ENCODE measurements around the gene ADRM1.

Gene ADRM1

GRCh38 chr20:62356589-62357186, 53.9 kb downstream of the ADRM1 start (continued):
- no peak for TF ChIP-seq PATZ1 (CRISPR knock-in tag; IDR thresholded peaks at IDR 0.05; ENCODE audit: borderline replicate concordance)
- TF ChIP-seq ZNF565 (CRISPR knock-in tag; conservative IDR thresholded peaks at IDR 0.05; ENCODE audit: low read depth), result no peak
- no peak for TF ChIP-seq ARNTL (CRISPR knock-in tag; IDR thresholded peaks at IDR 0.05; ENCODE audit: borderline replicate concordance, low read depth)
- TF ChIP-seq TCF4 (CRISPR knock-in tag; IDR thresholded peaks at IDR 0.05; ENCODE audit: borderline replicate concordance), result no peak
- TF ChIP-seq ZFP30 (CRISPR knock-in tag; IDR thresholded peaks at IDR 0.05), result no peak
- no peak for TF ChIP-seq ESRRG (CRISPR knock-in tag; IDR thresholded peaks at IDR 0.05)
- no peak for TF ChIP-seq RARB (CRISPR knock-in tag; IDR thresholded peaks at IDR 0.05)
- no peak for TF ChIP-seq CSDC2 (CRISPR knock-in tag; IDR thresholded peaks at IDR 0.05)
- TF ChIP-seq OSR1 (CRISPR knock-in tag; IDR thresholded peaks at IDR 0.05), result no peak
- TF ChIP-seq GLIS3 (CRISPR knock-in tag; IDR thresholded peaks at IDR 0.05), result no peak

- no peak for TF ChIP-seq TCF4 (CRISPR knock-in tag; IDR thresholded peaks at IDR 0.05; ENCODE audit: borderline replicate concordance)
- no peak for TF ChIP-seq ESRRG (CRISPR knock-in tag; IDR thresholded peaks at IDR 0.05)
- TF ChIP-seq ZNF8 (CRISPR knock-in tag; IDR thresholded peaks at IDR 0.05), result no peak
- no peak for TF ChIP-seq SNAI2 (CRISPR knock-in tag; IDR thresholded peaks at IDR 0.05)
- TF ChIP-seq TSHZ2 (CRISPR knock-in tag; IDR thresholded peaks at IDR 0.05), result no peak
- no peak for TF ChIP-seq CSRNP3 (CRISPR knock-in tag; IDR thresholded peaks at IDR 0.05)
- TF ChIP-seq OSR1 (CRISPR knock-in tag; IDR thresholded peaks at IDR 0.05), result no peak
- peak; percentile 68 for ATAC-seq
Observed at GRCh38 chr20:62357187-62357667, 54.4 kb downstream of the ADRM1 start.

- ATAC-seq, result no peak
- TF ChIP-seq PATZ1 (CRISPR knock-in tag; IDR thresholded peaks at IDR 0.05; ENCODE audit: borderline replicate concordance) (no peak), ZC3H10 (CRISPR knock-in tag; IDR thresholded peaks at IDR 0.05) (no peak), ZNF70 (CRISPR knock-in tag; IDR thresholded peaks at IDR 0.05) (no peak), ZFP30 (CRISPR knock-in tag; IDR thresholded peaks at IDR 0.05) (no peak)
Observed at GRCh38 chr20:62357681-62358080, 54.9 kb downstream of the ADRM1 start.

Data from SK-N-SH treated with all-trans-retinoic acid at 6 μM for 48 hours (cell line).